ENCODE results near the gene PIGR.
A peak's percentile ranks its signal among the peaks of the same experiment; 100 is the strongest.

The PIGR gene

GRCh38 chr1:206946261-206946660 is at the start of gene PIGR:
Gene PIGR, minus strand, starts transcription at chr1:206946466. Its CDS starts 5,935 bp downstream, at chr1:206940531.
- DNase-seq (ENCODE audit: low read depth in 2 of 2) = no peak

GRCh38 chr1:206992790-206993189 is 46.5 kb upstream of the PIGR start:
- no peak for DNase-seq (ENCODE audit: low read depth in 2 of 2)

- DNase-seq (ENCODE audit: low read depth in 2 of 2) = no peak
These were observed 41.6 kb upstream of the PIGR start for GRCh38 chr1:206987873-206988272.

- DNase-seq (ENCODE audit: low read depth in 2 of 2) = no peak
These were observed 40.6 kb upstream of the PIGR start for GRCh38 chr1:206986885-206987284.

- no peak for DNase-seq (ENCODE audit: low read depth in 2 of 2)
These were observed 40.1 kb upstream of the PIGR start for GRCh38 chr1:206986402-206986801.

- no peak for DNase-seq (ENCODE audit: low read depth in 2 of 2)
These were observed 39.0 kb upstream of the PIGR start for GRCh38 chr1:206985162-206985749.

- DNase-seq (ENCODE audit: low read depth in 2 of 2) = peak; percentile 10 to 46
These were observed 36.0 kb upstream of the PIGR start for GRCh38 chr1:206982216-206982615.

- no peak for DNase-seq (ENCODE audit: low read depth in 2 of 2)
These were observed 33.2 kb upstream of the PIGR start for GRCh38 chr1:206979379-206980043.

GRCh38 chr1:206978259-206978658 is 32.0 kb upstream of the PIGR start:
- DNase-seq (ENCODE audit: low read depth in 2 of 2) = no peak

GRCh38 chr1:206975306-206975705 is 29.0 kb upstream of the PIGR start:
- no peak for DNase-seq (ENCODE audit: low read depth in 2 of 2)

- no peak for DNase-seq (ENCODE audit: low read depth in 2 of 2)
These were observed 27.9 kb upstream of the PIGR start for GRCh38 chr1:206974140-206974539.

- DNase-seq (ENCODE audit: low read depth in 2 of 2) = no peak
These were observed 26.5 kb upstream of the PIGR start for GRCh38 chr1:206972728-206973127.

- no peak for DNase-seq (ENCODE audit: low read depth in 2 of 2)
These were observed 24.9 kb upstream of the PIGR start for GRCh38 chr1:206971029-206971655.

GRCh38 chr1:206970446-206970845 is 24.2 kb upstream of the PIGR start, which contains the start of gene FCAMR:
Gene FCAMR, minus strand, starts transcription at chr1:206970460. Its CDS starts 335 bp downstream, at chr1:206970125.
- DNase-seq (ENCODE audit: low read depth in 2 of 2) = no peak

GRCh38 chr1:206969090-206969489 is 22.8 kb upstream of the PIGR start:
- no peak for DNase-seq (ENCODE audit: low read depth in 2 of 2)

- DNase-seq (ENCODE audit: low read depth in 2 of 2) = no peak
These were observed 21.0 kb upstream of the PIGR start for GRCh38 chr1:206967096-206967849.

GRCh38 chr1:206965781-206966180 is 19.5 kb upstream of the PIGR start:
- DNase-seq (ENCODE audit: low read depth in 2 of 2) = no peak

- DNase-seq (ENCODE audit: low read depth in 2 of 2) = no peak
These were observed 17.5 kb upstream of the PIGR start for GRCh38 chr1:206963740-206964139.

GRCh38 chr1:206963119-206963712 is 16.9 kb upstream of the PIGR start:
- no peak for DNase-seq (ENCODE audit: low read depth in 2 of 2)

GRCh38 chr1:206962272-206962671 is 16.0 kb upstream of the PIGR start:
- DNase-seq (ENCODE audit: low read depth in 2 of 2) = no peak

- no peak for DNase-seq (ENCODE audit: low read depth in 2 of 2)
These were observed 15.4 kb upstream of the PIGR start for GRCh38 chr1:206961668-206962067.
